GM18520 (cell line): Measurements from ENCODE around the gene IMMP1L.

ENCODE experiments used
- ATAC-seq: cut with Tn5 transposase; IDR thresholded peaks from one replicate; pipeline ENCODE4 v1.9.1; 2021; ENCODE audit not compliant: unreplicated experiment

Gene IMMP1L

GRCh38 chr11:31477528-31478222 lies 31.7 kb downstream of the IMMP1L start:
- no peak for ATAC-seq

GRCh38 chr11:31474083-31474482 lies 35.3 kb downstream of the IMMP1L start:
- ATAC-seq: no peak

GRCh38 chr11:31464436-31464835 lies 45.0 kb downstream of the IMMP1L start:
- ATAC-seq: no peak

GRCh38 chr11:31455177-31455576 lies 54.2 kb downstream of the IMMP1L start:
- no peak for ATAC-seq

GRCh38 chr11:31450841-31451240 lies 58.6 kb downstream of the IMMP1L start:
- ATAC-seq: no peak

- ATAC-seq: no peak
Measured at GRCh38 chr11:31449040-31449439, 60.4 kb downstream of the IMMP1L start.

GRCh38 chr11:31445621-31446020 lies 63.8 kb downstream of the IMMP1L start:
- ATAC-seq: no peak

- no peak for ATAC-seq
Measured at GRCh38 chr11:31443802-31444201, 65.6 kb downstream of the IMMP1L start.

- no peak for ATAC-seq
Measured at GRCh38 chr11:31442086-31442485, 67.3 kb downstream of the IMMP1L start.

- no peak for ATAC-seq
Measured at GRCh38 chr11:31441296-31441695, 68.1 kb downstream of the IMMP1L start.

GRCh38 chr11:31437742-31438435 lies 71.5 kb downstream of the IMMP1L start:
- no peak for ATAC-seq

- ATAC-seq: no peak
Measured at GRCh38 chr11:31433851-31434250, 75.6 kb downstream of the IMMP1L start.

GRCh38 chr11:31424652-31425051 lies 84.8 kb downstream of the IMMP1L start:
- no peak for ATAC-seq

- no peak for ATAC-seq
Measured at GRCh38 chr11:31422703-31423102, 86.7 kb downstream of the IMMP1L start.

GRCh38 chr11:31421820-31422219 lies 87.6 kb downstream of the IMMP1L start:
- no peak for ATAC-seq

- ATAC-seq: no peak
Measured at GRCh38 chr11:31419669-31420068, 89.8 kb downstream of the IMMP1L start.

GRCh38 chr11:31419138-31419537 lies 90.3 kb downstream of the IMMP1L start:
- no peak for ATAC-seq

GRCh38 chr11:31417816-31418215 lies 91.6 kb downstream of the IMMP1L start:
- no peak for ATAC-seq

GRCh38 chr11:31417357-31417756 lies 92.1 kb downstream of the IMMP1L start:
- ATAC-seq: no peak

- no peak for ATAC-seq
Measured at GRCh38 chr11:31415435-31415834, 94.0 kb downstream of the IMMP1L start.

GRCh38 chr11:31414338-31414737 lies 95.1 kb downstream of the IMMP1L start:
- ATAC-seq: no peak

- ATAC-seq: no peak
Measured at GRCh38 chr11:31412946-31413345, 96.5 kb downstream of the IMMP1L start.

- ATAC-seq: no peak
Measured at GRCh38 chr11:31408201-31408600, 101.2 kb downstream of the IMMP1L start.
